NCI-H146 treated with DMSO at 0.1 percent for 48 hours (cell line): ENCODE results near the gene MYO9B.

ENCODE experiments used
- DNase-seq: peaks from one replicate; lab custom pipeline; 2025; ENCODE audit not compliant: unreplicated experiment; lab: John Stamatoyannopoulos, UW

MYO9B gene

GRCh38 chr19:17112271-17112670 lies 36.7 kb downstream of the MYO9B start:
- DNase-seq, result no peak

GRCh38 chr19:17112700-17113099 lies 37.1 kb downstream of the MYO9B start:
- DNase-seq, result no peak

DNA sequence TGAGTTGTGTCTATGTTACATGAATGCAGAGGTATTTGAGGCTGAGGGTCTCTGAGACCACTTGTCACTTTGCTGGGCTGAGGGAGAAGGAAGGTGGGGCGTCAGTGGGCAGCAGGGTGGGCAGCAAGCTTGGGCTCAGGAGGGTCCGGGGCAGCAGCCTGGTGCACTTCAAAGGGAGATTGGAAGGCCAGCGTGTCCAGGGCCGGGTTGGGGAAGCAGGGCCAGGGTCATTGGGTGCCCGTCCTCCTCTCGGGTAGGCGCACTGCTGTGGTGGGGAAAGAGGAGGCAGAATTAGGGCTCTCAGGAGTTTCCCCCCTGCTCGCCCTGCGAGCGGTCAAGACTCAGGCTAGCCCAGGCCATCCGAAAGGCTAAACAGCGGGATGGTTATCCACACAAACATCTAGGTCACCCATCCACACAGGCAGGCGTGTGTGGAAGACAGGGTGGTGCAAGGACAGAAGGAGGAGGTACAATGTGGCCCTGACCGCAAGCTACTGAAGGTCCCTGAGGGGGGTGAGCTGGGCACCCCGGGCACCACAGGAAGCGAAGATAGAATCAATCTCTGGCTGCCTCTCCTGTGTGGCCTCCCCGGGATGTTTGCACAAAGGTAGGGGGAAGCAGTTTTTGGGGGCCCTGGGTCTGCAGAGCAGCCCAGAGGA lies 37.7 kb downstream of the MYO9B start:
- no peak for DNase-seq

DNA sequence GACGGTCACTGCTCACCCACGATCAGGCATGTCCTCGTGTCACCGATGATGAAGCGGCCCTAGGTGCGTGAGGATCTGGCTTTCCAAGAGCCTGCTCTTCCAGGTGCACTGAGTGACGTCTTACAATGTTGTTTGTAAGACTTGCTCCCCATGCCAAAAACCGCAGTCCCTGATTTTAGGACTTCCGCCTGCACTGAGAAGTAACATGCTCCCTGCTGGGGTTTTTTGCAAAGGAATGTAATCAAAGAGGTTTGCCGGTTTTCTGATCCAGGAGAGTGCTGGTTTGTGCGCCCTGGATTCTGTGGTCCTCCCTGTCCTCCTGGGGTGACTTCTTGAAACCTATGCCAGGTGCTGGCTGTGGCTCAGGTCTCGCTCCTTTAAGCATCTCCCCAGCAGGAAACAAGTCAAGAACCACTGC lies 38.8 kb downstream of the MYO9B start:
- DNase-seq, result no peak

GRCh38 chr19:17116996-17117702 lies 41.6 kb downstream of the MYO9B start:
- DNase-seq, result no peak

GRCh38 chr19:17118957-17119356 lies 43.4 kb downstream of the MYO9B start:
- DNase-seq, result no peak

DNA sequence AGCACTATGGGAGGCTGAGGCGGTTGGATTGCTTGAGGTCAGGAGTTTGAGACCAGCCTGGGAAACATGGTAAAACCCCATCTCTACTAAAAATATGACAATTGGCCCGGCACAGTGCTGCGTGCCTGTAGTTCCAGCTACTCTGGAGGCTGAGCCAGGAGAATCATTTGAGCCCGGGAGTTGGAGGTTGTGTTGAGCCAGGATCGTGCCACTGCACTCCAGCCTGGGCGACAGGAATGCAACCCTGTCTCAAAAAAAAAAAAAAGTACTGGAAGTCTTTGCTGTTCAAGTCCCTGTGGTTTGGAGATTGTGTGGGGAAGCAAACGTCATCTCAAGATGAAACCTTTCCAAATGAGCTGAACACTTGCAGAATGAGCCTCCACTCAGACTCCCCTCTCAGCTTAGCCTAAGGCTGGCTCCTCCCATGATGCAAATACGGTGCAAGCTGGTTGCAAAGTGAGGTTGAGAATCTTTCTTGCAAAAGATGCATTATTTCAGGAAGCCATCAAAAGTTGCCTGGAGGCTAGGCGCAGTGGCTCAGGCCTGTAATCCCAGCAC lies 46.2 kb downstream of the MYO9B start:
- no peak for DNase-seq

DNA sequence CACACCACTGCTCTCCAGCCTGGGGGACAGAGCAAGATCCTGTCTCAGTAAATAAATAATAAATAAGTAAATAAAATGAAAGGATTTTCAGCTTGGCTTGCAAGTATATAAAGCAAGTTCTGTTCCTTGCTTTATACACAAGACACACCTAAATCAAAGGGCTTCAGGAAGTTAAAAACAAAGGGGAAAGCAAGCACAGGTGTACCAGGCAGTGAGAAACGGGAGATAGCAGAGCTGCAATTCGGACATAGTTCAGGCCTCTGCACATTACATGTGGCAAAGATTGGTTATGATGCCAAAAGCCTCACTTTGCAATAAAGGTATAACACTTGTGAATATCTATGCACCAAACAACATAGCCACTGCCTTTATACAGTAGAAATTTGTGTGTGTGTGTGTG lies 47.5 kb downstream of the MYO9B start:
- DNase-seq, result no peak

DNA sequence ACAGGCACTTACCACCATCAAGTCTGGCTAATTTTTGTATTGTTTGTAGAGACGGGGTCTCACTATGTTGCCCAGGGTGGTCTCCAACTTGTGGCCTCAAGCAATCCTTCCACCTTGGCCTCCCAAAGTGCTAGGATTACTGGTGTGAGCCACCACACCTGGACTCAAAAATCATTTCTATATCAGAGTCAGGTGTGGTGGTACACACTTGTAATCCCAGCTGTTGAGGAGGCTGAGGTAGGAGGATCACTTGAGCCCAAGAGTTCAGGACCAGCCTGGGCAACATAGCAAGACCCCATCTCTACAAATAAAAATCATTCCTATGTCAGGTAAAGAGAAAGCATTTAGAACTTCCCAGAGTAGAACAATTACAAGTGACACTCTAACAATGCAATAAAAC lies 48.4 kb downstream of the MYO9B start:
- DNase-seq, result no peak

DNA sequence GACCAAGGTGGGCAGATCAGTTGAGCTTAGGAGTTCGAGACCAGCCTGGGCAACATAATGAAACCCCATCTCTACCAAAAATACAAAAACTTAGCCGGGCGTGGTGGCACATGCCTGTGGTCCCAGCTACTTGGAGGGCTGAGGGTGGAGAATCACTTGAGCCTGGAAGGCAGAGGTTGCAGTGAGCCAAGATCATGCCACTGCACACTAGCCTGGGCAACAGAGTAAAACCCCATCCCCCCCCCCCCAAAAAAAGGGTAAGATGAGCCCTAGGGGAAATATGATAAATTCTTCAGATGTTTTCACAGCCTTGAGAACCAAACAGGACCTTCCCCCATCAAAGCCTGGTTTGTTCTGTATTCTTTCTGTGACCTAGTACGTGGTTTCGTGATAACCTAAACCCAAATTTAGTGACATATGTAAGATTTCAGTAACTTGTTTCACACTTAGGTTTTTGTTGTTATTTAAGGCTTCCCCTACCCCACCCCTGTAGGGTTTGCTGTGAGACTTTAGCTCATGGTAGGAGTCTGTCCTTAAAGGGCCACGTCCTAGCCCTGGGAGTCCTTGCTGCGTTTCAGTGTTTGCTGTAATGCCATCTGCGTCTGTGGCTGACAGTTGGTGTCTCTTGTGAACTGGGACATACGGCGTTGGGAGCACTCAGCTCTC lies 49.6 kb downstream of the MYO9B start:
- no peak for DNase-seq

DNA sequence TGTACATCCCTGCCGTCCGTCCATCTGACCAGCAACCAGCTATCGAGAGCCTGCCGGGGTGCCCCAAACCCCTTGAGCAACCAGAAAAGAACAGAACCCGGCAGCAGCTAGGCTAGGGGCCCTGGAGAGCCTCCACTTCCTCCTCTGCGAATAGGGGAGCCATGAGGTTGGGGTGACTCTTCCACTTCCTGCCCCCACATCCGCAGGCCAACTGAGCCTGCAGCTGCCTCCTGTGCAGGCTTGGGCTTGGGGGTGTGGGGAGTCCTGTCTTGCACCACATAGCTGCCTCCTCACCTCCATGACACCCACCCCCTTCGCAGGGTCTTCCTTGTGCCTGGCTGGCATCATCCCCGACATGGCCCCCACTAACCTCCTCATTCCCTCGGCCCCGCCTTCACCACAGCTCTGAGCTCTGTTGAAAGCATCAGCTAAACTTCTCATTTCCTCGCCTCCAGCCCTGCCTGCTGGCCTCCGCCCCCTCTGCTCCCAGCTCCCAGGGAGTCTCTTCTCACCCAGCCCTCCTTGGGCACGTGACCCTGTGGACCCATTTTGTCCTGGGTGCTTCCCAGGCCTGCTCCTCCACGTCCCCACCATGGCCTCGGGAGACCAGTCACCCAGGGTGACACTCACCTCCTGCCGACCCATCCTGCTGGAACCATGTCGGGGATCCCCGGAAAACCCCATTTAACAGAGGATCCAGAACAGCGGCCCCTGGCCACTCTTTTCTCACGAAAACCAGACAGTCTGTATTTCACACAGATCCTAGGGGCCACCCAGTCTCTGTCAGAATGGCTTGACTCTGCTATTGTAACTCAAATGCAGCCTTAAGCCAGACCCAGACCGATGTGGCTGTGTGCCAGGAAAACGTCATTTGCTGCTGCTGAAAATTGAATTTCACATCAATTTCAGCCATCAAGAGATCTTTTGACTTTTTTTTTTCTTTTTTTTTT lies 50.4 kb downstream of the MYO9B start:
- no peak for DNase-seq

GRCh38 chr19:17127671-17128070 lies 52.1 kb downstream of the MYO9B start:
- DNase-seq, result no peak

GRCh38 chr19:17128403-17128802 lies 52.8 kb downstream of the MYO9B start:
- DNase-seq, result no peak

- no peak for DNase-seq
Observed at GRCh38 chr19:17128820-17129219, 53.2 kb downstream of the MYO9B start.

DNA sequence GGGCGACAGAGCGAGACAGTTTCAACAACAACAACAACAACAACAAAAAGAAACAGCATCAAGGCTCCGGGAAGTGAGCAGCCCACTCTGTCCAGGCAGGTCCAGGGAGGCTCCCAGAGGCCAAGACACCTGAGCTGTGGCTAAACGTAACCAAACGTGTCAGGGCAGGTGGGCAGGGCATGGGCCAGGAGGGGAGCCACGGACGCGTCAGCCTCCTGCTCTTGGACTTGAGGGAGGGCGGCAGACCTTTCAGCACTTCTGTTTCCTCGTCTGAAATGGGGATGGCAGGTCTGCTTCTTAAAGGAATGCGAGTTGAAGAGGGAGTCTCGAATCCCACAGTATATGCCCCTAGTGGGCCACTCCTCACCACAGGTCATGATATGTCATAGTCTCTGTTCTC lies 53.8 kb downstream of the MYO9B start:
- no peak for DNase-seq

- peak; percentile 78 for DNase-seq
Observed at GRCh38 chr19:17135001-17135853, 59.6 kb downstream of the MYO9B start.

- no peak for DNase-seq
Observed at GRCh38 chr19:17136021-17136420, 60.4 kb downstream of the MYO9B start.

- no peak for DNase-seq
Observed at GRCh38 chr19:17136617-17137016, 61.0 kb downstream of the MYO9B start.

- DNase-seq, result no peak
Observed at GRCh38 chr19:17137417-17137816, 61.8 kb downstream of the MYO9B start.
